Testis (tissue), 3 donors: ENCODE results near the gene ETV5. TPM values are rescaled to one million over a fixed set of nuclear protein-coding genes. Genes with fewer than 3 reads are reported as not detected.

Experiments used
- DNase-seq: peaks from one replicate; pipeline ENCODE4 v3.0.0-alpha.2; 2019
- H3K27ac ChIP-seq, 2 donors: fragments of 200-600 bp; sonication (generic); one replicate each; pipeline ENCODE4 v1.5.1; 2019
- H3K27me3 ChIP-seq: fragments of 200-600 bp; sonication (generic); one replicate; pipeline ENCODE4 v1.5.1; 2019
- H3K36me3 ChIP-seq: fragments of 200-600 bp; sonication (generic); one replicate; pipeline ENCODE4 v1.5.1; 2017; ENCODE audit warnings: low read depth; ENCODE audit errors: missing control alignments
- H3K4me1 ChIP-seq: fragments of 200-600 bp; sonication (generic); one replicate; pipeline ENCODE4 v1.5.1; 2019
- H3K4me3 ChIP-seq, 2 donors: fragments of 200-600 bp; sonication (generic); one replicate each; pipeline ENCODE4 v1.5.1; 2017 to 2019
- H3K9me3 ChIP-seq: fragments of 200-600 bp; sonication (generic); one replicate; pipeline ENCODE4 v1.5.1; 2017
- POLR2A ChIP-seq: fragments of 450-650 bp; IDR thresholded peaks from one replicate; pipeline ENCODE4 v1.6.1; 2017; ENCODE audit warnings: antibody characterized with exemption, mild to moderate bottlenecking, moderate library complexity
- WGBS, 2 donors: methylation state at CpG; one replicate each; pipeline ENCODE4 v1.1.5; 2018; 5-methylcytosine and 5-hydroxymethylcytosine counted together
- intact Hi-C: fragments of 100-400 bp; cut with DNase I; formaldehyde crosslinking; loops from one replicate; pipeline ENCODE4 v1.15.1; 2023; ENCODE audit warnings: low total_unique reads
- polyA plus RNA-seq: library from polyadenylated mRNA; stranded (reverse); fragments of 350-450 nt; fragmentation: Illumina TruSeq; extraction: RNeasy Lipid Tissue Mini Kit (QIAGEN cat#74804); gene quantifications from one replicate; pipeline ENCODE4 v1.2.3, GENCODE V29; 2014; ENCODE audit warnings: low read depth, low replicate concordance; ENCODE audit not compliant: insufficient read depth
- total RNA-seq, 2 donors: library from RNA; depleted of rRNA; stranded (reverse); fragments of >200 nt; gene quantifications; one replicate each; pipeline ENCODE4 v1.2.3, GENCODE V29; 2016
- TF ChIP-seq, protein P1 (sequence below), 3 experiments: fragments of 450-650 bp in 2 of 3; fragments of 200-600 bp in 1 of 3; sonication (generic) in 1 of 3; IDR thresholded peaks; one replicate each; pipeline ENCODE4 v1.5.1; 2016 to 2019; ENCODE audit warnings: antibody characterized with exemption in 3 of 3, mild to moderate bottlenecking in 2 of 3, moderate library complexity in 1 of 3

The ETV5 gene
- total and polyA plus RNA-seq, 3 donors from 2014 or later = 15.7 to 22.4 (median 20.8) TPM

- Histone ChIP-seq H3K9me3 (no peaks in the 10 kb centered on the region), H3K27me3 (no peaks in the 10 kb centered on the region), H3K27ac (no peak overlapping the region), H3K4me3 (no peak overlapping the region), H3K4me1 (no peaks in the 10 kb centered on the region), H3K36me3 (no peaks in the 10 kb centered on the region)
- TF ChIP-seq, protein P1, sequence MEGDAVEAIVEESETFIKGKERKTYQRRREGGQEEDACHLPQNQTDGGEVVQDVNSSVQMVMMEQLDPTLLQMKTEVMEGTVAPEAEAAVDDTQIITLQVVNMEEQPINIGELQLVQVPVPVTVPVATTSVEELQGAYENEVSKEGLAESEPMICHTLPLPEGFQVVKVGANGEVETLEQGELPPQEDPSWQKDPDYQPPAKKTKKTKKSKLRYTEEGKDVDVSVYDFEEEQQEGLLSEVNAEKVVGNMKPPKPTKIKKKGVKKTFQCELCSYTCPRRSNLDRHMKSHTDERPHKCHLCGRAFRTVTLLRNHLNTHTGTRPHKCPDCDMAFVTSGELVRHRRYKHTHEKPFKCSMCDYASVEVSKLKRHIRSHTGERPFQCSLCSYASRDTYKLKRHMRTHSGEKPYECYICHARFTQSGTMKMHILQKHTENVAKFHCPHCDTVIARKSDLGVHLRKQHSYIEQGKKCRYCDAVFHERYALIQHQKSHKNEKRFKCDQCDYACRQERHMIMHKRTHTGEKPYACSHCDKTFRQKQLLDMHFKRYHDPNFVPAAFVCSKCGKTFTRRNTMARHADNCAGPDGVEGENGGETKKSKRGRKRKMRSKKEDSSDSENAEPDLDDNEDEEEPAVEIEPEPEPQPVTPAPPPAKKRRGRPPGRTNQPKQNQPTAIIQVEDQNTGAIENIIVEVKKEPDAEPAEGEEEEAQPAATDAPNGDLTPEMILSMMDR (IDR thresholded peaks at IDR 0.05) = no peak
- no peak for TF ChIP-seq POLR2A
- no peak for DNase-seq
- 44 to 45% methylated on average over 5 of the region's 5 CpGs for WGBS, 2 donors
- intact Hi-C loops = no loop called here
Measured at GRCh38 chr3:186003610-186004009, 105.3 kb downstream of the ETV5 start.

DNA sequence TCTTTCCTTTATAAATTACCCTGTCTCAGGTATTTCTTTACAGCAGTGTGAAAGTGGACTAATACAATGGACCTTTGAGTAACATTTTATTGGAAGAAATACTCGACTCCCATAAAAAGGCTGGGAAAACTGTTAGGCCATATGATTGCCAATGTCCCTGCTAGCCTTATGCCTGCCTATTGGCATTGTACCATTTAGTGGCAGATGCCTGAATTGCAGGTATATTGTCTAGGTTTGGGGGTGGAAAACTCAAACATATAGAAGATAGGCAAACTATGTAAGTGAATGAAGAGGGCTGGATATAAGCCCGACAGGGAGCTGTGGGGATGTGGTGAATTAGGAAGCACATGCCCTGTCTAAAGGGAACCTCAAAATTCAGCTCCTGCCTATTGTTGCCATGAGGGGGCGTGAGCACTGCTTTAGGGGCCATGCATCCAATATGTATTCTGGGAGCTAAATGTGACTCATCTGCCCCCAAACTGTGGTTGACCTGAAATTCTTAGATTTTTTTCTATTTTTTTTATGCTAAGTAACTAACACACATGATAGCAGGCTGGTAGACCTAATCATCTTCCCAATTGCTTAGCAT is 105.9 kb downstream of the ETV5 start:
- WGBS, 2 donors = 67 to 75% methylated on average over 3 of the region's 3 CpGs
- intact Hi-C loops = no loop called here

GRCh38 chr3:186001842-186002241 is 107.0 kb downstream of the ETV5 start:
- Histone ChIP-seq H3K4me3 (no peak overlapping the region), H3K27me3 (no peaks in the 10 kb centered on the region), H3K9me3 (no peaks in the 10 kb centered on the region), H3K36me3 (no peaks in the 10 kb centered on the region), H3K4me1 (no peaks in the 10 kb centered on the region), H3K27ac (no peak overlapping the region)
- no peak for DNase-seq
- 58 to 60% methylated on average over 2 of the region's 2 CpGs for WGBS, 2 donors
- intact Hi-C loops = no loop called here
- TF ChIP-seq, protein P1 (IDR thresholded peaks at IDR 0.05) = no peak
- TF ChIP-seq POLR2A = no peak

More for the DNA sequence above, 105.9 kb downstream of the ETV5 start:
- Histone ChIP-seq H3K4me1 (no peaks in the 10 kb centered on the region), H3K4me3 (no peak overlapping the region), H3K27ac (no peak overlapping the region), H3K27me3 (no peaks in the 10 kb centered on the region), H3K36me3 (no peaks in the 10 kb centered on the region), H3K9me3 (no peaks in the 10 kb centered on the region)
- DNase-seq = no peak
- no peak for TF ChIP-seq POLR2A
- TF ChIP-seq, protein P1 (IDR thresholded peaks at IDR 0.05) = no peak

GRCh38 chr3:185999221-185999620 is 109.7 kb downstream of the ETV5 start:
- Histone ChIP-seq H3K9me3 (no peaks in the 10 kb centered on the region), H3K36me3 (no peaks in the 10 kb centered on the region), H3K27ac (no peak overlapping the region), H3K4me3 (no peak overlapping the region), H3K27me3 (no peaks in the 10 kb centered on the region), H3K4me1 (peaks cover 3% of the 10 kb centered on the region)
- 62 to 72% methylated on average over 14 of the region's 14 CpGs for whole genome bisulfite sequencing, 2 donors
- intact Hi-C loops = no loop called here
- DNase-seq = no peak
- TF ChIP-seq, protein P1 (IDR thresholded peaks at IDR 0.05) = no peak
- TF ChIP-seq POLR2A = no peak

DNA sequence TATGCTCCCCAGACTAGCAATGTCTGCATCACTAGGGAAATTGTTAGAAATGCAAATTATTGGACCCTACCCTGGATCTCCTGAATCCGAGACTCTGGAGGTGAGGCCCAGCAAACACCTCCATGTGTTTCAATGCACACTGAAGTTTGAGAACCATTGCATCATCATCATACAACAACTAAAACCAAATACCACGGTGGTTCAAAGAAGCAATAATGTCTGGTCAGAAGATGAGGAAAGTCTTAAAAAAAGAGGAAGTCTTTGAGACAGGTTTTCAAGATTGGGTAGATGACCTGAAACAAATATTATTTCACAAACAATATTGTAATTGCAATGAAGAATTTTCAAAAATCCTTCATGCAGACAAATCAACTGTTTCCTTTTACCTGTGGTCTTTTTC is 110.8 kb downstream of the ETV5 start:
- H3K9me3 ChIP-seq = no peaks in the 10 kb centered on the region
- peaks cover 3% of the 10 kb centered on the region for H3K4me1 ChIP-seq
- H3K36me3 ChIP-seq = no peaks in the 10 kb centered on the region
- H3K27me3 ChIP-seq = no peaks in the 10 kb centered on the region
- intact Hi-C loops = no loop called here
- no peak for DNase-seq
- no peak for TF ChIP-seq POLR2A
- TF ChIP-seq, protein P1 (IDR thresholded peaks at IDR 0.05) = no peak
- H3K4me3 ChIP-seq = no peak overlapping the region
- no peak overlapping the region for H3K27ac ChIP-seq
- WGBS, 2 donors = 88 to 95% methylated on average over 2 of the region's 2 CpGs
